ENCODE results near the gene LMO1. TPM values are rescaled to one million over a fixed set of nuclear protein-coding genes. Genes with fewer than 3 reads are reported as not detected.
A peak's percentile ranks its signal among the peaks of the same experiment; 100 is the strongest.

The LMO1 gene
- total RNA-seq, 4 donors from 2014 or later, result not detected

- WGBS, 2 donors, result 42 to 43% methylated on average over 31 of the region's 31 CpGs
- Histone ChIP-seq H3K36me3 (no peaks in the 10 kb centered on the region), H3K27ac (peak overlapping the region in 3 of 4 donors; percentile 33 to 68 (median 35)), H3K9me3 (no peaks in the 10 kb centered on the region), H3K4me3 (peak overlapping the region in 2 of 4 donors; percentile 4 to 30), H3K4me1 (peaks cover 0 to 13% (median 1%) of the 10 kb centered on the region in 4 donors), H3K27me3 (peaks cover 0 to 15% of the 10 kb centered on the region in 2 donors)
- DNase-seq (ENCODE audit: low spot score in 2 of 2), result no peak
- TF ChIP-seq EP300 (IDR thresholded peaks at IDR 0.05) (peak in 1 of 2 donors; percentile 38), POLR2A (IDR thresholded peaks at IDR 0.05) (no peak), CTCF (IDR thresholded peaks at IDR 0.05) (no peak)
These were observed 57.2 kb downstream of the LMO1 start for GRCh38 chr11:8206251-8207079.

GRCh38 chr11:8205566-8205965 lies 58.1 kb downstream of the LMO1 start:
- Histone ChIP-seq H3K27ac (no peak overlapping the region), H3K4me1 (peaks cover 0 to 13% (median 1%) of the 10 kb centered on the region in 4 donors), H3K36me3 (no peaks in the 10 kb centered on the region), H3K27me3 (peaks cover 0 to 15% of the 10 kb centered on the region in 2 donors), H3K4me3 (no peak overlapping the region), H3K9me3 (no peaks in the 10 kb centered on the region)
- DNase-seq (ENCODE audit: low spot score in 2 of 2), result no peak
- TF ChIP-seq EP300 (IDR thresholded peaks at IDR 0.05), result no peak
- TF ChIP-seq POLR2A (IDR thresholded peaks at IDR 0.05), result no peak
- TF ChIP-seq CTCF (IDR thresholded peaks at IDR 0.05), result no peak
- 87 to 91% methylated on average over 8 of the region's 8 CpGs for WGBS, 2 donors

GRCh38 chr11:8204596-8204995 lies 59.1 kb downstream of the LMO1 start:
- Histone ChIP-seq H3K27ac (no peak overlapping the region), H3K4me1 (peaks cover 0 to 13% (median 1%) of the 10 kb centered on the region in 4 donors), H3K27me3 (peaks cover 0 to 15% of the 10 kb centered on the region in 2 donors), H3K4me3 (no peak overlapping the region), H3K36me3 (no peaks in the 10 kb centered on the region), H3K9me3 (no peaks in the 10 kb centered on the region)
- TF ChIP-seq EP300 (IDR thresholded peaks at IDR 0.05) (no peak), CTCF (IDR thresholded peaks at IDR 0.05) (no peak), POLR2A (IDR thresholded peaks at IDR 0.05) (no peak)
- WGBS, 2 donors, result 55 to 63% methylated on average over 5 of the region's 5 CpGs
- DNase-seq (ENCODE audit: low spot score in 2 of 2), result no peak

- TF ChIP-seq CTCF (IDR thresholded peaks at IDR 0.05), result no peak
- TF ChIP-seq POLR2A (IDR thresholded peaks at IDR 0.05), result no peak
- TF ChIP-seq EP300 (IDR thresholded peaks at IDR 0.05), result no peak
- no peak for DNase-seq (ENCODE audit: low spot score in 2 of 2)
- peaks cover 0 to 13% (median 1%) of the 10 kb centered on the region in 4 donors for H3K4me1 ChIP-seq
- no peak overlapping the region for H3K27ac ChIP-seq
- H3K27me3 ChIP-seq, result peaks cover 0 to 13% of the 10 kb centered on the region in 2 donors
- H3K36me3 ChIP-seq, result no peaks in the 10 kb centered on the region
- no peaks in the 10 kb centered on the region for H3K9me3 ChIP-seq
- 62 to 75% methylated on average over 5 of the region's 5 CpGs for WGBS, 2 donors
- H3K4me3 ChIP-seq, result no peak overlapping the region
These were observed 59.7 kb downstream of the LMO1 start for GRCh38 chr11:8204025-8204424.

GRCh38 chr11:8203414-8203715 lies 60.3 kb downstream of the LMO1 start:
- Histone ChIP-seq H3K9me3 (no peaks in the 10 kb centered on the region), H3K27me3 (peaks cover 0 to 6% of the 10 kb centered on the region in 2 donors), H3K4me1 (peaks cover 0 to 13% (median 1%) of the 10 kb centered on the region in 4 donors), H3K27ac (no peak overlapping the region), H3K4me3 (no peak overlapping the region), H3K36me3 (no peaks in the 10 kb centered on the region)
- 86 to 88% methylated on average over 2 of the region's 2 CpGs for WGBS, 2 donors
- DNase-seq (ENCODE audit: low spot score in 2 of 2), result no peak
- TF ChIP-seq POLR2A (IDR thresholded peaks at IDR 0.05), result no peak
- no peak for TF ChIP-seq EP300 (IDR thresholded peaks at IDR 0.05)
- no peak for TF ChIP-seq CTCF (IDR thresholded peaks at IDR 0.05)
